ENCODE measurements around the gene BIRC5.
A peak's percentile ranks its signal among the peaks of the same experiment; 100 is the strongest.
"Not testable (repeated sequence)": the region's sequence is repeated elsewhere in the genome, so short reads cannot be mapped to it uniquely, and the experiment has no call there.

Gene BIRC5

DNA sequence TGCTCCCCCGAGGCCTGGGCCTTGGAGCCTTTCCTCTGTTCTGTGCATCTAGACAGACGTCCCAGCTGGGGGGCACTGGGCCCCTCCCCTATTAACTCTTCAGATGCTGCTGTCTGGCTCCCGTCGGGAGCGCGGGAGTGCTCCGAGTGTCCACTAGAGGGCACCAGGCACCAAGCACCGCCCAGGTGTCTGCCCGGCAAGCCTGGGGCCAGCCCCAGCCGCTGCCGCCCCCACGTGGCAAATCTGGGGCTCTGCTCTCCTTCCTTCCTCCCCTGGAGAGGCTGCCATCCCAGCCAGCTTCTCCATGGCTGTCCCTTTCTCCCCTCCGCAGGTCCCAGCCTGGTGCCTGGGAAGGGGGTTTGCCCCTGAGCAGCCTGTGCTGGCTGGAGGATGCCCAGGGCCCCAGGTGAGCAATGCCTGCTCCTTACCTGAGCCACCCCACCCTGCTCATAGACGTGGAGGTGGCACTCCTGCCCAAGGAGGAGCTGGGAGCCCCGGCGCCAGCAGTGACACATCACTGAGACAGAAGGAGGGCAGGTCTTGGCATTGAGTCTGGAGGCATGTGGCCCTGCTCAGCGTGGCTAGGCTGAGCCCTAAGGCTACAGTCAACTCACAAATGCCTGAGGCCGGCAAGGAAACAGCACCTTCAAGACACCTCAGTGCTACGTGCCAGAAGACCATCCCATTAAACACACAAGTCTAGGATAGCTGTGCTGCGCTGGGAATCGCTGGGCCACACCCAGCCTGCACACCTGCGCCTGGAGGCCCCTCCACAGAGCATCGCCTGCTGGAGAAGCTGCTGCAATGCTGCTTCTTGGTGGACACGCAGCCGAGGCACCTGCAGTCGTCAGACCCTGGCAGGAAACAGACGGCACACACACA lies 37.1 kb downstream of the BIRC5 start:
- Histone ChIP-seq H3K36me3 (ENCODE audit: control insufficient read depth, insufficient read depth, low read length) (no peaks in the 10 kb centered on the region), H3K27me3 (replicated peaks; ENCODE audit: control insufficient read depth, insufficient read depth, low read length) (no peaks in the 10 kb centered on the region; the same call in 1 of the 2 replicates), H3K4me3 (replicated peaks; ENCODE audit: low read depth, low read length) (no peak overlapping the region)
- peak; percentile 84 for DNase-seq (ENCODE audit: extremely low read depth, insufficient read length)
- TF ChIP-seq CTCF (IDR thresholded peaks at IDR 0.05; ENCODE audit: insufficient read depth, low read length, poor library complexity, severe bottlenecking), result peak; percentile 100

GRCh38 chr17:78251773-78252103 lies 37.7 kb downstream of the BIRC5 start:
- no peaks in the 10 kb centered on the region; the same call in 1 of the 2 replicates for H3K27me3 ChIP-seq (replicated peaks; ENCODE audit: control insufficient read depth, insufficient read depth, low read length)
- DNase-seq (ENCODE audit: extremely low read depth, insufficient read length), result no peak
- no peak for TF ChIP-seq CTCF (IDR thresholded peaks at IDR 0.05; ENCODE audit: insufficient read depth, low read length, poor library complexity, severe bottlenecking)
- H3K4me3 ChIP-seq (replicated peaks; ENCODE audit: low read depth, low read length), result no peak overlapping the region
- no peaks in the 10 kb centered on the region for H3K36me3 ChIP-seq (ENCODE audit: control insufficient read depth, insufficient read depth, low read length)

DNA sequence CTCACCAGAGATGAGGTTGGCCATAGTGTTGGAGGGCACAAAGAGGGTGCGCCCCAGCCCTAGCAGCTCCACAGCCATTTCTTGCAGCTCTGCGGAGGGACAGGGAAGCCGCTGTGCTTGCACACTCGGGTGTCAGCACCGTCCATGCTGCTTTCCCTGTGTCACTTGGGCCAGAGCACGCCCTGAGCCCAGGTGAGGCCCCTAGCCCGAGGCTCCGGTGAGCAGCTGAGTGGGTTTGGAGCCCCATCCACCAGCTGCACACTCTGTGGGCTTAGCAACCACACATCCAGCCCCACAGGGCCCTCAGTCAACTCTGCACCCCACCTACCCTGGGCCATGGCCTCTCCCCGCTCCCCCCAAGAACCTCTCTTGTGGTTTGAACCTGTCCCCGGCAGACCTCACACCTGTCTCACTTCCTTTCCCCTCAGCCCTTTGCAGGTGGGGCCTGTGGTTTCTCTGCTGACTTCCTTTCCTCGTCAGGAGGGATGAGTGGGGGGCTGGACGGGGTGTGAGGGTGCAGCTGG lies 38.1 kb downstream of the BIRC5 start:
- Histone ChIP-seq H3K4me3 (replicated peaks; ENCODE audit: low read depth, low read length) (no peak overlapping the region), H3K27me3 (replicated peaks; ENCODE audit: control insufficient read depth, insufficient read depth, low read length) (no peaks in the 10 kb centered on the region; the same call in 1 of the 2 replicates), H3K36me3 (ENCODE audit: control insufficient read depth, insufficient read depth, low read length) (no peaks in the 10 kb centered on the region)
- DNase-seq (ENCODE audit: extremely low read depth, insufficient read length), result peak; percentile 72
- no peak for TF ChIP-seq CTCF (IDR thresholded peaks at IDR 0.05; ENCODE audit: insufficient read depth, low read length, poor library complexity, severe bottlenecking)

- H3K4me3 ChIP-seq (replicated peaks; ENCODE audit: low read depth, low read length), result no peak overlapping the region
- DNase-seq (ENCODE audit: extremely low read depth, insufficient read length), result no peak
- no peaks in the 10 kb centered on the region for H3K36me3 ChIP-seq (ENCODE audit: control insufficient read depth, insufficient read depth, low read length)
- H3K27me3 ChIP-seq (replicated peaks; ENCODE audit: control insufficient read depth, insufficient read depth, low read length), result no peaks in the 10 kb centered on the region; the same call in 1 of the 2 replicates
- no peak for TF ChIP-seq CTCF (IDR thresholded peaks at IDR 0.05; ENCODE audit: insufficient read depth, low read length, poor library complexity, severe bottlenecking)
These were observed 38.9 kb downstream of the BIRC5 start for GRCh38 chr17:78252701-78253635.

- not testable (repeated sequence) for H3K27me3 ChIP-seq (replicated peaks; ENCODE audit: control insufficient read depth, insufficient read depth, low read length); H3K36me3 ChIP-seq (ENCODE audit: control insufficient read depth, insufficient read depth, low read length); DNase-seq (ENCODE audit: extremely low read depth, insufficient read length)
- peak overlapping the region; percentile 82 for H3K4me3 ChIP-seq (replicated peaks; ENCODE audit: low read depth, low read length)
These were observed 39.5 kb downstream of the BIRC5 start for GRCh38 chr17:78253636-78253945.
